Spleen (tissue), 7 donors: ENCODE data around the gene DXO.

Source experiments
- POLR2A ChIP-seq, 3 donors: fragments of 450-650 bp; IDR thresholded peaks; one replicate each; pipeline ENCODE4 v1.5.1; 2017; ENCODE audit warnings: antibody characterized with exemption in 3 of 3, mild to moderate bottlenecking in 1 of 3
- POLR2AphosphoS5 ChIP-seq, 3 donors: sonication (generic); formaldehyde crosslinking; IDR thresholded peaks; one replicate each; pipeline ENCODE4 v1.5.1; 2017; ENCODE audit warnings: antibody characterized with exemption in 3 of 3
- TF ChIP-seq, protein P1 (sequence below), 11 experiments: fragments of 200-600 bp in 7 of 11; fragments of 450-650 bp in 4 of 11; sonication (generic) in 4 of 11; IDR thresholded peaks in 8 of 11; conservative IDR thresholded peaks in 3 of 11; 1 replicate in 7 of 11; 2 replicates in 4 of 11; pipeline versions ENCODE4 v1.4.0 to v1.8.0; 2016 to 2021; ENCODE audit warnings: antibody characterized with exemption in 11 of 11, inconsistent platforms in 4 of 11, mild to moderate bottlenecking in 1 of 11
- donor health status: DM: no; HTN: no; CAD: no; lungs with moderate emphysema.
- donor health status: DM: no; HTN: no; CAD: no.
- donor health status: DM: no; HTN: no; CAD: no.

DNA sequence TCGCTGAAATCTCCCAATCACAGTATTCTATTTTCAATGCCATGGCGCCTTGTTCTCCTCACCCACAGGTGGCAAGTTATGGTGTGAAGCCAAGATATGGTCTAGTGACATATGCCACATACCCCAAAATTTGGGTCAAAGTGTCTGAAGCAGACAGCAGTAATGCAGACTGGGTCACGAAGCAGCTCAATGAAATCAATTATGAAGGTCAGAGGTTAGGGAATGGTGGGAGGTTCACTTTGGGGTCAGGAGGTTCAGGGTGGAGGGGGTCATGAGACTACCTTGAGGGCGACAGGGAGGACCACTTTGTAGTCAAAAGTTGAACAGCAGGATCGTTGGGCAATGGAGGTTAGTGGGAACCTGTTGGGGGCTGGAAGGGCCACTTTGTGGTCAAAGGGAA, 23.6 kb downstream of the DXO start:
- no peak for TF ChIP-seq POLR2A (IDR thresholded peaks at IDR 0.05)
- TF ChIP-seq, protein P1, sequence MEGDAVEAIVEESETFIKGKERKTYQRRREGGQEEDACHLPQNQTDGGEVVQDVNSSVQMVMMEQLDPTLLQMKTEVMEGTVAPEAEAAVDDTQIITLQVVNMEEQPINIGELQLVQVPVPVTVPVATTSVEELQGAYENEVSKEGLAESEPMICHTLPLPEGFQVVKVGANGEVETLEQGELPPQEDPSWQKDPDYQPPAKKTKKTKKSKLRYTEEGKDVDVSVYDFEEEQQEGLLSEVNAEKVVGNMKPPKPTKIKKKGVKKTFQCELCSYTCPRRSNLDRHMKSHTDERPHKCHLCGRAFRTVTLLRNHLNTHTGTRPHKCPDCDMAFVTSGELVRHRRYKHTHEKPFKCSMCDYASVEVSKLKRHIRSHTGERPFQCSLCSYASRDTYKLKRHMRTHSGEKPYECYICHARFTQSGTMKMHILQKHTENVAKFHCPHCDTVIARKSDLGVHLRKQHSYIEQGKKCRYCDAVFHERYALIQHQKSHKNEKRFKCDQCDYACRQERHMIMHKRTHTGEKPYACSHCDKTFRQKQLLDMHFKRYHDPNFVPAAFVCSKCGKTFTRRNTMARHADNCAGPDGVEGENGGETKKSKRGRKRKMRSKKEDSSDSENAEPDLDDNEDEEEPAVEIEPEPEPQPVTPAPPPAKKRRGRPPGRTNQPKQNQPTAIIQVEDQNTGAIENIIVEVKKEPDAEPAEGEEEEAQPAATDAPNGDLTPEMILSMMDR (IDR thresholded peaks at IDR 0.05 in 8 of 11, conservative IDR thresholded peaks at IDR 0.05 in 3 of 11) = no peak
- TF ChIP-seq POLR2AphosphoS5 (IDR thresholded peaks at IDR 0.05) = no peak
